ENCODE results near the gene TMEM178B.
"Not testable (repeated sequence)": the region's sequence is repeated elsewhere in the genome, so short reads cannot be mapped to it uniquely, and the experiment has no call there.

The TMEM178B gene

GRCh38 chr7:141147482-141147881, 73.6 kb downstream of the TMEM178B start:
- no peak for DNase-seq

- no peak for DNase-seq
Measured at GRCh38 chr7:141150465-141150864, 76.6 kb downstream of the TMEM178B start.

DNA sequence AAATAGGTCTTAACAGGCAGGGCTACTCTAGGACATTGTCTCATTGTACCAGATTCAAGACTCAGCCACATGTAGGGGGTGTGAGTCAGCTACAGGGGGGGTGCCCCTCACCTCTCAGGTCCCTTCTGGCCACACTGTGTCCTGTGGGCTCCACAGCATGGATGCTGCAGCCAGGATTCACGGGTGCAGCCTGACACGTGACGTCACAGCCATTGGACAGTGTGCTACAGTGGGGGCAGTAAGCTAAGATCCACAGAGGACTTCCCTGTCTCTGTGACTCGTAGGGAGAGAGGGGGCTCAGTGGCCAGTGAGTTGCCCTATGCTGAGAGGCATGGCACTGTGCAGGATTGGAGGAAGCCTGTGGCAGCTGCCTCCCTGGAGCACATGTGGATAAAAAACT, 77.9 kb downstream of the TMEM178B start:
- DNase-seq: no peak

GRCh38 chr7:141153231-141153630, 79.4 kb downstream of the TMEM178B start:
- DNase-seq: no peak

- no peak for DNase-seq
Measured at GRCh38 chr7:141154131-141154732, 80.4 kb downstream of the TMEM178B start.

DNA sequence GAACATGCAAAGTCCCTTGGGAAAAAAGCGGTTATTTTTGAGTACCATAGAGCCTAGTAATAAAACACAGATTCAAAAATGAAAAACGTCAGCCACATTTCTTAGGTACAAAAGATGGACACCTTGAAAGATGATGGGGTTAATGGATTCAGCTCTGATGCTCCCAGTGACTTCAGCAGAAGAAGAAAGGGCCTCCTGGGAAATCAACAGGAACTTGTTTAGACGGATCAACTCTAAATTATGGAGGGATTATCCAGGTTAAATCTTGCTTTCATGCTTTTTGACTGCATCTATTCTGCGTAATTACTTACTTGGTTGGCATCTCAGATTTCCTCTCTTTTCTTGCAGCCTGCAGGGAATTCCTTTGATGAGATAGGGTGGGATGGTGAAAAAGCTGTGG, 82.5 kb downstream of the TMEM178B start:
- DNase-seq: peak; percentile 27

- DNase-seq: no peak
Measured at GRCh38 chr7:141157138-141157765, 83.4 kb downstream of the TMEM178B start.

DNA sequence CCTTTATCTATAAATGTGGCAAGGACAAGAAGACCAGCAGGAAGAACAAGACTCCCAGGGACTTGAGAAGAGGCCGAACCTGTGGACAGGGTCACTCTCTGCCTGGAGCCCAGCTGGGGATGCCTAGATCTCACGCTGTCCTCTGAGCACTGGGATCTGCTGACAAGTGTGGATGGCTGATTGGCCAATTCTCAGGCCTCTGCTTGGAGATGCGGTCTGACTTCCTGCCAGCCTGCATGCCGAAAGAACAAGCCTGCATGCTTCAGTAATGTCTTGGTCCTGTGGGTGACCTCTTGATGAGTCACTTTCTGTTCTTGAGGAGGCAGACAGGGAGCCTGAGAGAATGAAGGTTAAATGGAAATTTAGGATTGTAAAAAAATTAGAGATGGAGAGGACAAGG, 84.7 kb downstream of the TMEM178B start:
- no peak for DNase-seq

- no peak for DNase-seq
Measured at GRCh38 chr7:141160246-141160860, 86.5 kb downstream of the TMEM178B start.

- no peak for DNase-seq
Measured at GRCh38 chr7:141161550-141162535, 88.0 kb downstream of the TMEM178B start.

DNA sequence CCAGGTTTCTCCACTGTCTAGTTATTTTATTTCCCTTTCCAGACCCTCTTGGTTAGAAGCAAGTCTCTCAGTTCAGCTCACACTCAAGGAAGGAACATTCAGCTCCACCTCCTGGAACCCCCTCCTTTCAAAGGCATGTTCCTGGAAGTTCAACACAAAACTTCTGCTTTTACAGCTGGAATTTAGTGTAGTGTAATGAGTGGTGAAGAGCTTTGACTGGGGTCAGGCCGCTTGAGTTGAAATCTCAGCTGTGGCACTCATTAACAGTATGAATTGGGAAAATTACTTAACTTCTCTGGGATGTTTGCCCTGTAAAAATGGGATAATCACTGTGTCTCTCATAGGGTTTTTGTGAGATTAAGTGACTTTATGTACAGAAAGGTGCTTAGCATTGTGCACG, 91.7 kb downstream of the TMEM178B start:
- no peak for DNase-seq

DNA sequence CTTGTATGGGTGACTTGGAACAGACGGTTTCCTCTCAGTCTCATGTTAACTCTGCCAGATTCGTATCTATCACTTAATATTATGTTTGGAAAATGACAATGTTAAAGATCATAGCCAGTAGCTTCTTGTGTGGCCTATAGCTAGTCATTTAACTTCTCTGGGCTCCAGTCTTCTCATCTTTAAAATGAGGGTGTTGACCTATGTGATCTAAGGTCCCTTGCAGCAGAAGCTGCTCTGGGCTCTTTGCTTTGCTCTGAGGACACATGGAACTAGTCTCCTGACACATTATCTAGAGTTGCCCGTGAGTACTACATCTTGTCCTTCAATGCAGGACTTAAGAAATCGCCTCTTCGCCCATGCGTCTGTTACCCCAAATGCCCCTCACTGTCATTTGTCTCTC, 93.1 kb downstream of the TMEM178B start:
- no peak for DNase-seq

- no peak for DNase-seq
Measured at GRCh38 chr7:141167381-141167964, 93.6 kb downstream of the TMEM178B start.

- not testable (repeated sequence) for DNase-seq
Measured at GRCh38 chr7:141169157-141169556, 95.3 kb downstream of the TMEM178B start.

GRCh38 chr7:141175728-141176127, 101.9 kb downstream of the TMEM178B start:
- not testable (repeated sequence) for DNase-seq

DNA sequence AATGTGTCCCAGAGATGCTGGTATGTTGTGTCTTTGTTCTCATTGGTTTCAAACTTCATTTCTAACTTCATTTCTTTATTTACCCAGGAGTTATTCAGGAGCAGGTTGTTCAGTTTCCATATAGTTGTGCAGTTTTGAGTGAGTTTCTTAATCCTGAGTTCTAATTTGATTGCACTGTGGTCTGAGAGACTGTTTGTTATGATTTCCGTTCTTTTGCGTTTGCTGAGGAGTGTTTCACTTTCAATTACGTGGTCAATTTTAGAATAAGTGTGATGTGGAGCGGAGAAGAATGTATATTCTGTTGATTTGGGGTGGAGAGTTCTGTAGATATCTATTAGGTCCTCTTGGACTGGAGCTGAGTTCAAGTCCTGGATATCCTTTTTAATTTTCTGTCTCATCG, 103.3 kb downstream of the TMEM178B start:
- DNase-seq: not testable (repeated sequence)

- DNase-seq: no peak
Measured at GRCh38 chr7:141178486-141179135, 104.7 kb downstream of the TMEM178B start.

DNA sequence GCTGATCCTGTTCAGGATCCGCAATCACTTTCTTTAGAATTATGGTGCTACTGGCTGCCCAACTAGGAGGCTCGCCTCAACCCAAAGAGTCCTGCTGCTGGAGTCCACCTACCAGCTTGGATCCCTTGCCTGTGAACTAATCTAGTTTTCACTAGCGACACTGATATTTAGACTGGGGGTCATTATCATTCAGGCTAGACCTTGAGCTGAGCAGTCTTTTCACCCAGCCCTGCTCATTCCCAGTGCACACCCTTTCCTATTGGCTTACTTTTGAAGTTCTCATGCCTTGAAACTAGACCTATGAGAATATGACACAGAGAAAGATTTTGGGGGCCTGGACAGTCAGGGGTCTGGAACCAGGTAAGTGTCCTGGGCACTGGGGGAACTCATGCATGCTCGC, 107.9 kb downstream of the TMEM178B start:
- DNase-seq: no peak

DNA sequence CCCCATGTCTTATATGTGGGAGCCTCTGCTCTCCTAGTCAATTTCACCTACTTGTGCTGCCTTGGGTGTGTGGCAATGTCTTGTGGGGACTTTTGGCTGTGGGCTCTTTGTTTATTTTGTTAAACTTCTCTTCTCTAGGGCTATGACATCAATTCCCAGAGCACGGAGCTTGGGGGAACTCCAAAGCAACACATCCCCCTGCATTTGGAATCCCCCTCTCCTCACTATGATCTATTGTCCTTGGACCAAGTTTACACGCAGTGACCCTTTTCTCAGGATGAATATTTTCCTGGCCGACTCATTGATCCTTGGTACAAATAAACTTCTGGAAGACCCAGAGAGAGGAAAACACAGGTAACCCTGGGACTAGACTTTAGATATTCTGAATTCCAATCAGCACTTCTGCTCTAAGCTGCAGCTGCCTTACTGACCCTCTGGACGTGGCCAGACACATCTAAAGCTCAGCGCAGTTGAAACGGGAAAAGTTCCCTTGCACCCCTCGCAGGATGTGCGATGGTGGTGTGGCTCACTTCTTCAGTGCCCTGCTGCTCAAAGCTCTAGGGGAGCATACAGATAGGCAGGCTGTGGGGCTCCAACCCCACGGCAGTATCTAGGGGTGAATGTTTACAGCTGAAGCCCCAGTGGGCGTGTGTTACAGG, 110.8 kb downstream of the TMEM178B start:
- DNase-seq: no peak

- no peak for DNase-seq
Measured at GRCh38 chr7:141185369-141185967, 111.6 kb downstream of the TMEM178B start.

DNA sequence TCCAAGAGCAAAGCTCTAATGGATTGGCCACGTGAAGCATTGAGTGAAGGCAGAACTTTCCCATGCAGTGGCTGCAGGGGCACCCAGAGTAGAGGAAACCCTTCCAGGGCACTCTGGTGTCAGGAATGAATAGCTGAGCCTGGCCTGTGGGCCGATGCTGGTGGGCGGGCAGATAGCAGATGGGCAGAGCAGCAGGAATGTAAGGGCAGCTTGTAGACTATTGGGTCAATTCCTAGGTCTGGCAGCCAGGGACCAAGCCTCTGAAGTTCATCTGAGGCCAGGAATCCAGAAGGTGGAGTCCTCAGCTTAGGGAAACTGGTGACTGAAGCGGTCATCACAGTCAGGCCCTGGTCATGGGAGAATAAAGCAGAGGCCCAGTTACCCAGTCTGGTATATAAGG, 115.4 kb downstream of the TMEM178B start:
- no peak for DNase-seq
